GM12878 (cell line): ENCODE measurements around the gene XPO6. TPM values are rescaled to one million over a fixed set of nuclear protein-coding genes. Genes with fewer than 3 reads are reported as not detected.

Experiments used
- ATAC-seq: fragments of 200-7000 bp; cut with Tn5 transposase; 3 replicates; pipeline ENCODE4 v1.9.1; 2020; ENCODE audit warnings: mild to moderate bottlenecking, moderate library complexity
- BruUV-seq: library from RNA; stranded (reverse); fragments of 400-500 nt; replicated peaks from 2 replicates; lab custom pipeline; 2021; lab: Mats Ljungman, UMichigan
- CTCF ChIA-PET: fragments of 300-600 bp; sonication (Branson Sonifier 250); formaldehyde crosslinking; extraction: SDS; loops from one replicate; lab custom pipeline; 2021; ENCODE audit warnings: inconsistent platforms; lab: Yijun Ruan, JAX
- POLR2A ChIA-PET: fragments of 350-600 bp; formaldehyde crosslinking; extraction: SDS; loops from one replicate; lab custom pipeline; 2021; ENCODE audit warnings: inconsistent platforms; lab: Charles Lee
- RAD21 ChIA-PET: fragments of 300-600 bp; sonication (Branson Sonifier 250); formaldehyde crosslinking; loops from one replicate; lab custom pipeline; 2023; ENCODE audit warnings: antibody characterized with exemption; ENCODE audit not compliant: unreplicated experiment; lab: Charles Lee
- SMC1A ChIA-PET: fragments of 300-600 bp; sonication (Branson Sonifier 250); formaldehyde crosslinking; loops from one replicate; lab custom pipeline; 2023; ENCODE audit not compliant: unreplicated experiment, uncharacterized antibody; lab: Charles Lee
- DNase-seq: peaks from one replicate; pipeline ENCODE4 v3.0.0-alpha.2; 2011; ENCODE audit warnings: low read depth, low spot score
- FAIRE-seq: peaks from 3 replicates; lab custom pipeline; 2011; peaks lifted over from hg19 to GRCh38; lab: Jason Lieb, UNC
- H2AFZ ChIP-seq: 2 replicates; pipeline ENCODE4 v1.6.0; 2011; ENCODE audit warnings: low read depth, low read length, control low read depth; ENCODE audit not compliant: control insufficient read depth
- H3K27ac ChIP-seq: 2 replicates; pipeline ENCODE4 v1.5.1; 2011; ENCODE audit warnings: control low read depth; ENCODE audit not compliant: control insufficient read depth, insufficient read depth
- H3K27me3 ChIP-seq, 2 experiments: replicated peaks in 1 of 2; 2 replicates each; pipeline versions ENCODE4 v1.6.0 to v1.6.1; 2011; ENCODE audit warnings: low read length in 1 of 2; ENCODE audit not compliant: control insufficient read depth in 2 of 2, insufficient read depth in 2 of 2
- H3K36me3 ChIP-seq, 2 experiments: 2 replicates each; pipeline ENCODE4 v1.5.1; 2011; ENCODE audit warnings: low read length in 1 of 2; ENCODE audit not compliant: control insufficient read depth in 2 of 2, insufficient read depth in 2 of 2
- H3K4me1 ChIP-seq: 2 replicates; pipeline ENCODE4 v1.6.1; 2011; ENCODE audit warnings: mild to moderate bottlenecking, low read length, moderate library complexity, mixed read lengths; ENCODE audit not compliant: control insufficient read depth, insufficient read depth
- H3K4me2 ChIP-seq: 2 replicates; pipeline ENCODE4 v1.6.0; 2011; ENCODE audit warnings: control low read depth; ENCODE audit not compliant: control insufficient read depth, insufficient read depth
- H3K4me3 ChIP-seq: fragments of 200-600 bp; sonication (generic); 2 replicates; pipeline ENCODE4 v1.5.1; 2016
- H3K79me2 ChIP-seq: 2 replicates; pipeline ENCODE4 v1.6.0; 2011; ENCODE audit warnings: low read length; ENCODE audit not compliant: control insufficient read depth, insufficient read depth
- H3K9ac ChIP-seq: 2 replicates; pipeline ENCODE4 v1.8.0; 2011; ENCODE audit warnings: low read length, control low read depth, mixed read lengths; ENCODE audit not compliant: control insufficient read depth, insufficient read depth
- H3K9me3 ChIP-seq: replicated peaks from 3 replicates; pipeline ENCODE4 v1.5.1; 2011; ENCODE audit warnings: mild to moderate bottlenecking, low read length; ENCODE audit not compliant: control insufficient read depth, insufficient read depth
- H4K20me1 ChIP-seq: 2 replicates; pipeline ENCODE4 v1.6.0; 2011; ENCODE audit not compliant: control insufficient read depth, insufficient read depth
- DPF2 ChIP-seq: fragments of 450-650 bp; IDR thresholded peaks from 2 replicates; pipeline ENCODE4 v1.6.1; 2017; ENCODE audit warnings: mild to moderate bottlenecking
- EP300 ChIP-seq, 2 experiments: fragments of 150-350 bp in 1 of 2; IDR thresholded peaks; 2 replicates each; pipeline ENCODE4 v1.6.1; 2011 to 2012; ENCODE audit warnings: low read depth in 2 of 2, low read length in 2 of 2, borderline replicate concordance in 1 of 2, improper control_type of control experiment in 1 of 2, inconsistent platforms in 1 of 2; ENCODE audit not compliant: control insufficient read depth in 1 of 2
- FOXM1 ChIP-seq: IDR thresholded peaks from 2 replicates; pipeline ENCODE4 v1.6.1; 2012; ENCODE audit warnings: low read depth, mild to moderate bottlenecking, inconsistent platforms, low read length, moderate library complexity
- GATAD2B ChIP-seq: fragments of 450-650 bp; conservative IDR thresholded peaks from 2 replicates; pipeline ENCODE4 v1.6.1; 2017; ENCODE audit warnings: low read depth, mild to moderate bottlenecking, moderate library complexity
- JUNB ChIP-seq: IDR thresholded peaks from 2 replicates; pipeline ENCODE4 v1.6.1; 2016; ENCODE audit warnings: antibody characterized with exemption, mild to moderate bottlenecking
- MEF2B ChIP-seq: fragments of 450-650 bp; IDR thresholded peaks from 2 replicates; pipeline ENCODE4 v1.6.1; 2018; ENCODE audit warnings: mild to moderate bottlenecking, moderate library complexity; ENCODE audit not compliant: partially characterized antibody, poor library complexity, severe bottlenecking
- NFYB ChIP-seq: IDR thresholded peaks from 2 replicates; pipeline ENCODE4 v1.6.1; 2011; ENCODE audit warnings: low read depth, mild to moderate bottlenecking, low read length, improper control_type of control experiment, moderate library complexity; ENCODE audit not compliant: insufficient read depth
- TCF7 ChIP-seq: IDR thresholded peaks from 2 replicates; pipeline ENCODE4 v1.6.1; 2014; ENCODE audit warnings: antibody characterized with exemption, borderline replicate concordance
- WGBS: methylation state at CpG from one replicate; pipeline ENCODE4 v1.1.6; 2016; ENCODE audit warnings: low lambda C conversion rate; ENCODE audit not compliant: insufficient replicate concordance, insufficient coverage; ENCODE audit errors: missing lambda C conversion rate; 5-methylcytosine and 5-hydroxymethylcytosine counted together
- in situ Hi-C: fragments of 300-500 bp; cut with MboI; formaldehyde crosslinking; loops from 9 replicates; pipeline ENCODE4 v1.14.3; 2018; ENCODE audit warnings: mixed read lengths
- intact Hi-C: fragments of 100-400 bp; cut with micrococcal nuclease; formaldehyde crosslinking; loops from one replicate; pipeline ENCODE4 v1.14.2; 2022; ENCODE audit not compliant: unreplicated experiment
- polyA plus RNA-seq, 11 experiments: library from polyadenylated mRNA; depleted of rRNA in 4 of 11; unstranded in 6 of 11; stranded (reverse) in 5 of 11; fragments of >200 nt; fragmentation: Nextera tagmentation in 4 of 11; fragmentation: Illumina TruSeq in 1 of 11; extraction: Ambion mirVana in 4 of 11; extraction: Trizol in 1 of 11; gene quantifications; 1 replicate in 1 of 11; 2 replicates in 10 of 11; pipeline versions ENCODE4 v1.2.1 to v1.2.3, GENCODE V29; 2011 to 2016; ENCODE audit warnings: inconsistent platforms in 2 of 11, missing spikeins in 2 of 11, low read depth in 1 of 11
- total RNA-seq, 4 experiments: library from RNA; depleted of rRNA in 3 of 4; stranded (reverse); fragments of >200 nt in 3 of 4; fragmentation: Illumina TruSeq in 1 of 4; extraction: Trizol in 1 of 4; gene quantifications; 2 replicates each; pipeline versions ENCODE4 v1.2.1 to v1.2.3, GENCODE V29; 2013 to 2021
- TF ChIP-seq, protein P1 (sequence below): fragments of 450-650 bp; IDR thresholded peaks from 2 replicates; pipeline ENCODE4 v1.6.1; 2017; ENCODE audit warnings: mild to moderate bottlenecking, moderate library complexity
- TF ChIP-seq, protein P2 (sequence below): fragments of 450-650 bp; formaldehyde crosslinking; IDR thresholded peaks from 2 replicates; pipeline ENCODE4 v1.4.0; 2020; ENCODE audit warnings: mild to moderate bottlenecking, moderate library complexity

Gene XPO6
- total and polyA plus RNA-seq, 10 of the 15 experiments (the other 5 are each of a cell fraction or from before 2014, with no cell fraction given) = 9.9 to 246 (median 110) TPM

DNA sequence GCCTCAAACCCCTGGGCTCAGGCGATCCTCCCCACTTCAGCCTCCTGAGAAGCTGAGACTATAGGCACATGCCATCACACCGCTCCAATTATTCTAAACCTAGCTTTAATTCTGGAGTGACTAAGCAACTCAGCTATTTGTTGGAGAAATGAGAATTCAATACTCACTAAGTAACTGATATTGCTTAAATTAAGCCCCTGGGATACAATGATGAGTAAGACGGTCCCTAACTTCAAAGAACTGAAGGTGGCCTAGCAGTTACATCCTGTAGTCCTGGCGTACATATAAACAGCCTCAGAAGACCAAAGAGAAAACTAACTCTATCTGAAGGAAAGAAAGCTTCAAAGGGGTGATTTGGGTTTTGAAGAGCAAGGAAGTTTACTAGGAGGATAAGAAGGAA lies 25.0 kb downstream of the XPO6 start:
- Histone ChIP-seq H3K9me3 (no peaks in the 10 kb centered on the region; the same call in 2 of the 3 replicates), H3K79me2 (peaks cover 89% of the 10 kb centered on the region), H3K27me3 (no peaks in the 10 kb centered on the region), H3K4me2 (peak overlapping the region; percentile 75), H3K27ac (peak overlapping the region; percentile 98), H2AFZ (no peak overlapping the region), H3K9ac (peak overlapping the region; percentile 74), H3K36me3 (peaks cover 1 to 14% of the 10 kb centered on the region in 2 experiments), H3K4me1 (peaks cover 57% of the 10 kb centered on the region), H3K4me3 (peak overlapping the region; percentile 35; the same call in 1 of the 2 replicates), H4K20me1 (no peaks in the 10 kb centered on the region)
- no TSS peak for BruUV-seq
- SMC1A ChIA-PET = interaction anchor here (0.6 to 15.4 kb wide), 9 partner anchors 9 to 45 kb away, joined by 3 to 272 read pairs (median 4); partner anchors contain the start of gene XPO6
- POLR2A ChIA-PET = interaction anchor here (0.7 to 5.0 kb wide), 4 partner anchors 8 to 45 kb away, joined by 3 to 71 read pairs (median 24); no protein-coding TSS in a partner anchor
- ATAC-seq = peak; percentile 47
- FAIRE-seq = peak; percentile 27
- intact Hi-C loops = loop anchor here (5.0 kb wide), 1 partner anchor 44 kb away; no protein-coding TSS in a partner anchor
- CTCF ChIA-PET = interaction anchor here (0.9 to 2.5 kb wide), 8 partner anchors 8 to 214 kb away, joined by 3 to 13 read pairs (median 4); no protein-coding TSS in a partner anchor
- in situ Hi-C loops = no loop called here
- RAD21 ChIA-PET = interaction anchor here (0.6 to 11.0 kb wide), 7 partner anchors 10 to 781 kb away, joined by 3 to 192 read pairs (median 4); partner anchors contain the start of gene XPO6
- no peak for DNase-seq
- 18% methylated on average over 4 of the region's 4 CpGs for WGBS
- TF ChIP-seq FOXM1 (peak; percentile 48; the same call in 1 of the 2 replicates), JUNB (peak; percentile 89), MEF2B (peak; percentile 75), NFYB (no peak), TCF7 (peak; percentile 94), DPF2 (no peak), EP300 (IDR thresholded peaks at IDR 0.05; ENCODE audit: borderline replicate concordance in 1 of 2, control insufficient read depth in 1 of 2, low read depth in 2 of 2, low read length in 2 of 2) (peak in 1 of 2 experiments; percentile 8; a peak in 2 of 4 replicates), GATAD2B (no peak)
- TF ChIP-seq, protein P1, sequence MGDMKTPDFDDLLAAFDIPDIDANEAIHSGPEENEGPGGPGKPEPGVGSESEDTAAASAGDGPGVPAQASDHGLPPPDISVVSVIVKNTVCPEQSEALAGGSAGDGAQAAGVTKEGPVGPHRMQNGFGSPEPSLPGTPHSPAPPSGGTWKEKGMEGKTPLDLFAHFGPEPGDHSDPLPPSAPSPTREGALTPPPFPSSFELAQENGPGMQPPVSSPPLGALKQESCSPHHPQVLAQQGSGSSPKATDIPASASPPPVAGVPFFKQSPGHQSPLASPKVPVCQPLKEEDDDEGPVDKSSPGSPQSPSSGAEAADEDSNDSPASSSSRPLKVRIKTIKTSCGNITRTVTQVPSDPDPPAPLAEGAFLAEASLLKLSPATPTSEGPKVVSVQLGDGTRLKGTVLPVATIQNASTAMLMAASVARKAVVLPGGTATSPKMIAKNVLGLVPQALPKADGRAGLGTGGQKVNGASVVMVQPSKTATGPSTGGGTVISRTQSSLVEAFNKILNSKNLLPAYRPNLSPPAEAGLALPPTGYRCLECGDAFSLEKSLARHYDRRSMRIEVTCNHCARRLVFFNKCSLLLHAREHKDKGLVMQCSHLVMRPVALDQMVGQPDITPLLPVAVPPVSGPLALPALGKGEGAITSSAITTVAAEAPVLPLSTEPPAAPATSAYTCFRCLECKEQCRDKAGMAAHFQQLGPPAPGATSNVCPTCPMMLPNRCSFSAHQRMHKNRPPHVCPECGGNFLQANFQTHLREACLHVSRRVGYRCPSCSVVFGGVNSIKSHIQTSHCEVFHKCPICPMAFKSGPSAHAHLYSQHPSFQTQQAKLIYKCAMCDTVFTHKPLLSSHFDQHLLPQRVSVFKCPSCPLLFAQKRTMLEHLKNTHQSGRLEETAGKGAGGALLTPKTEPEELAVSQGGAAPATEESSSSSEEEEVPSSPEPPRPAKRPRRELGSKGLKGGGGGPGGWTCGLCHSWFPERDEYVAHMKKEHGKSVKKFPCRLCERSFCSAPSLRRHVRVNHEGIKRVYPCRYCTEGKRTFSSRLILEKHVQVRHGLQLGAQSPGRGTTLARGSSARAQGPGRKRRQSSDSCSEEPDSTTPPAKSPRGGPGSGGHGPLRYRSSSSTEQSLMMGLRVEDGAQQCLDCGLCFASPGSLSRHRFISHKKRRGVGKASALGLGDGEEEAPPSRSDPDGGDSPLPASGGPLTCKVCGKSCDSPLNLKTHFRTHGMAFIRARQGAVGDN = 0 out of 2 replicates have a peak, but pooled peaks have one; percentile 16
- TF ChIP-seq, protein P2, sequence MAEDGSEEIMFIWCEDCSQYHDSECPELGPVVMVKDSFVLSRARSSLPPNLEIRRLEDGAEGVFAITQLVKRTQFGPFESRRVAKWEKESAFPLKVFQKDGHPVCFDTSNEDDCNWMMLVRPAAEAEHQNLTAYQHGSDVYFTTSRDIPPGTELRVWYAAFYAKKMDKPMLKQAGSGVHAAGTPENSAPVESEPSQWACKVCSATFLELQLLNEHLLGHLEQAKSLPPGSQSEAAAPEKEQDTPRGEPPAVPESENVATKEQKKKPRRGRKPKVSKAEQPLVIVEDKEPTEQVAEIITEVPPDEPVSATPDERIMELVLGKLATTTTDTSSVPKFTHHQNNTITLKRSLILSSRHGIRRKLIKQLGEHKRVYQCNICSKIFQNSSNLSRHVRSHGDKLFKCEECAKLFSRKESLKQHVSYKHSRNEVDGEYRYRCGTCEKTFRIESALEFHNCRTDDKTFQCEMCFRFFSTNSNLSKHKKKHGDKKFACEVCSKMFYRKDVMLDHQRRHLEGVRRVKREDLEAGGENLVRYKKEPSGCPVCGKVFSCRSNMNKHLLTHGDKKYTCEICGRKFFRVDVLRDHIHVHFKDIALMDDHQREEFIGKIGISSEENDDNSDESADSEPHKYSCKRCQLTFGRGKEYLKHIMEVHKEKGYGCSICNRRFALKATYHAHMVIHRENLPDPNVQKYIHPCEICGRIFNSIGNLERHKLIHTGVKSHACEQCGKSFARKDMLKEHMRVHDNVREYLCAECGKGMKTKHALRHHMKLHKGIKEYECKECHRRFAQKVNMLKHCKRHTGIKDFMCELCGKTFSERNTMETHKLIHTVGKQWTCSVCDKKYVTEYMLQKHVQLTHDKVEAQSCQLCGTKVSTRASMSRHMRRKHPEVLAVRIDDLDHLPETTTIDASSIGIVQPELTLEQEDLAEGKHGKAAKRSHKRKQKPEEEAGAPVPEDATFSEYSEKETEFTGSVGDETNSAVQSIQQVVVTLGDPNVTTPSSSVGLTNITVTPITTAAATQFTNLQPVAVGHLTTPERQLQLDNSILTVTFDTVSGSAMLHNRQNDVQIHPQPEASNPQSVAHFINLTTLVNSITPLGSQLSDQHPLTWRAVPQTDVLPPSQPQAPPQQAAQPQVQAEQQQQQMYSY = no peak
